ENCODE data around the gene SETBP1. TPM values are rescaled to one million over a fixed set of nuclear protein-coding genes. Genes with fewer than 3 reads are reported as not detected.
A peak's percentile ranks its signal among the peaks of the same experiment; 100 is the strongest.

The SETBP1 gene
- total and polyA plus RNA-seq, 3 donors from 2014 or later: 6.2 to 34.7 (median 33.1) TPM

DNA sequence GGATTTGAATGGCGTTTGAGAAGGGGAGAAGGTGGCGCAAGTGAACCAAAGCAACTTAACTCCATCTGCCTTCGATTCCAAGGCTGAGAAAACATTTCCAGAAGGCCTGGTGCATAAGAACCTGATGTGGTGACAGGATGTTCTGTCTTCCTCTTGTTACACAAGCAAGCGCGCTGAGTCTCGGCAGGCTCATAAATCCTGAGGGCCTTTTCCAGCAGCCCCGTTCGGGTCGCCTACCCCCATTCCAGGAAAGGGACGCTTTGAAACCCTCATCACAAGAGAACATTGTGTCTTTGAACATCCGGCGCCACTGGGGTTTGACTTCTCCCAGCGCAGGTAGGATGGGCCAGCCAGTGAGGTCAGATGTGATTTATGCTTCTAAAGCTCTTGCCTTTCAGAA lies 403.5 kb downstream of the SETBP1 start:
- Histone ChIP-seq H3K27ac (no peak overlapping the region), H3K4me3 (no peak overlapping the region), H3K36me3 (ENCODE audit: low read depth, missing control alignments) (no peaks in the 10 kb centered on the region), H3K9me3 (no peaks in the 10 kb centered on the region), H3K4me1 (no peaks in the 10 kb centered on the region), H3K27me3 (no peaks in the 10 kb centered on the region)
- intact Hi-C loops (cut with DNase I; ENCODE audit: low total_unique reads): no loop called here
- WGBS, 2 donors: 47 to 52% methylated on average over 6 to 13 of the region's 13 CpGs
- DNase-seq: peak; percentile 48
- TF ChIP-seq POLR2A (IDR thresholded peaks at IDR 0.05) (no peak), CTCF (IDR thresholded peaks at IDR 0.05) (no peak)

GRCh38 chr18:45085916-45086624 lies 405.4 kb downstream of the SETBP1 start:
- 80 to 86% methylated on average over 5 of the region's 5 CpGs for whole genome bisulfite sequencing, 2 donors
- intact Hi-C loops (cut with DNase I; ENCODE audit: low total_unique reads): no loop called here
- no peak for DNase-seq
- Histone ChIP-seq H3K4me3 (no peak overlapping the region), H3K4me1 (no peaks in the 10 kb centered on the region), H3K27ac (no peak overlapping the region), H3K36me3 (ENCODE audit: low read depth, missing control alignments) (no peaks in the 10 kb centered on the region), H3K9me3 (no peaks in the 10 kb centered on the region), H3K27me3 (no peaks in the 10 kb centered on the region)
- no peak for TF ChIP-seq CTCF (IDR thresholded peaks at IDR 0.05)
- no peak for TF ChIP-seq POLR2A (IDR thresholded peaks at IDR 0.05)

- Histone ChIP-seq H3K27ac (no peak overlapping the region), H3K27me3 (no peaks in the 10 kb centered on the region), H3K4me1 (no peaks in the 10 kb centered on the region), H3K4me3 (no peak overlapping the region), H3K36me3 (ENCODE audit: low read depth, missing control alignments) (no peaks in the 10 kb centered on the region), H3K9me3 (no peaks in the 10 kb centered on the region)
- intact Hi-C loops (cut with DNase I; ENCODE audit: low total_unique reads): no loop called here
- DNase-seq: no peak
- TF ChIP-seq CTCF (IDR thresholded peaks at IDR 0.05) (no peak), POLR2A (IDR thresholded peaks at IDR 0.05) (no peak)
- WGBS, 2 donors: 89 to 90% methylated on average over 3 of the region's 3 CpGs
These were observed 406.1 kb downstream of the SETBP1 start for GRCh38 chr18:45086777-45087176.

DNA sequence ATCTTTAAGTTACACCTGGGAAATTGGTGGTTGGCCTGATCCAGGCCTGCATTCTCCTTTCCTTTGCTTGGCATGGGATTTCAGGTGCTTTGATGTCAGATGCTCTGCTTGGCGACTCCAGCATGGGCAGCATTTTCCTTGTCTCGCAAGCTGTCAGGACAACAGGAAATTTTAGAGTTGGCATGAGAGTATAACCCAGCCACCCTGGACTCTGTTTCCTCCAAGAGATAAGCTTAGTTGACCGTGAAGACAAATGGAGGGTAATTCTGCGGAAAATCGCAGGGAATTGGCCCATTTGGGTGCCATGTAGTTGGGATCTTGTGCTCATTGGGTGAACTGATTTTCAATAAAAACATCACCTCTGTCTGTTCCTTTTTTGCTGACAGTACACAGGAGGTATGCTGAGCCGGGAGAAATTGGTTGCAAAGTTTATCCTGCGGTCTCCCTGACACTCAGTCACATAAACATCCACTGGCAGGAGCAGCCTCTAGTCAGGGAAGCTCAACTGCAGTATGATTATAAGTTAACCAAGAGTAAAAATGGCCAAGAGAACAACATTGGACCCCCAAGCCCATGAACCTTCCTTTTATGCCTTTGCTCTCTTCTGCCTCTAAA lies 409.9 kb downstream of the SETBP1 start:
- DNase-seq: no peak
- Histone ChIP-seq H3K27ac (no peak overlapping the region), H3K9me3 (no peaks in the 10 kb centered on the region), H3K27me3 (no peaks in the 10 kb centered on the region), H3K36me3 (ENCODE audit: low read depth, missing control alignments) (no peaks in the 10 kb centered on the region), H3K4me3 (no peak overlapping the region), H3K4me1 (no peaks in the 10 kb centered on the region)
- intact Hi-C loops (cut with DNase I; ENCODE audit: low total_unique reads): no loop called here
- TF ChIP-seq POLR2A (IDR thresholded peaks at IDR 0.05) (no peak), CTCF (IDR thresholded peaks at IDR 0.05) (no peak)
- WGBS, 2 donors: 94 to 97% methylated on average over 7 of the region's 7 CpGs
